Measurements from ENCODE around the gene GPX8. TPM values are rescaled to one million over a fixed set of nuclear protein-coding genes. Genes with fewer than 3 reads are reported as not detected.

Gene GPX8
- total and polyA plus RNA-seq, 9 of the 15 experiments (the other 6 are each of a cell fraction or from before 2014, with no cell fraction given) = 0.62 to 1.8 (median 1.2) TPM

GRCh38 chr5:55146543-55147151 is 13.3 kb upstream of the GPX8 start (continued):
- TF ChIP-seq ID3 (CRISPR knock-in tag; IDR thresholded peaks at IDR 0.05) (no peak), ID3 (tag; IDR thresholded peaks at IDR 0.05) (no peak), ZHX1 (conservative IDR thresholded peaks at IDR 0.05; ENCODE audit: low read length) (no peak), POLR3G (IDR thresholded peaks at IDR 0.05; ENCODE audit: extremely low read depth, insufficient read length, insufficient replicate concordance) (no peak), CBX1 (IDR thresholded peaks at IDR 0.05; ENCODE audit: low read depth) (no peak), TBP (optimal IDR thresholded peaks at IDR 0.05; ENCODE audit: low read depth, low read length) (no peak), RCOR1 (IDR thresholded peaks at IDR 0.05; ENCODE audit: borderline replicate concordance in 1 of 2, low read depth in 2 of 2, low read length in 2 of 2) (peak in 1 of 2 experiments; percentile 50; a peak in 1 of 4 replicates), RBBP5 (IDR thresholded peaks at IDR 0.05; ENCODE audit: borderline replicate concordance, insufficient read depth, low read length, poor library complexity, severe bottlenecking) (no peak), CTCF (IDR thresholded peaks at IDR 0.05 in 2 of 3, conservative IDR thresholded peaks at IDR 0.05 in 1 of 3; ENCODE audit: insufficient read depth in 2 of 3, low read depth in 1 of 3, low read length in 3 of 3) (peak; percentile 86 to 91 (median 88)), USF1 (CRISPR knock-in tag; IDR thresholded peaks at IDR 0.05) (no peak), RAD21 (CRISPR knock-in tag; conservative IDR thresholded peaks at IDR 0.05 in 1 of 2, IDR thresholded peaks at IDR 0.05 in 1 of 2) (peak; percentile 80 to 88), PHF8 (IDR thresholded peaks at IDR 0.05; ENCODE audit: borderline replicate concordance, low read length) (no peak), ZBTB34 (CRISPR knock-in tag; IDR thresholded peaks at IDR 0.05) (no peak), ZC3H8 (IDR thresholded peaks at IDR 0.05) (no peak), ZNF124 (CRISPR knock-in tag; IDR thresholded peaks at IDR 0.05) (no peak), EGR1 (conservative IDR thresholded peaks at IDR 0.05) (no peak), RBM22 (IDR thresholded peaks at IDR 0.05; ENCODE audit: low read depth, low read length, poor library complexity, severe bottlenecking) (no peak), DEAF1 (CRISPR knock-in tag; IDR thresholded peaks at IDR 0.05) (peak; percentile 69)
